Endodermal cell (in vitro differentiated cells): ENCODE data around the gene TIAM1. TPM values are rescaled to one million over a fixed set of nuclear protein-coding genes. Genes with fewer than 3 reads are reported as not detected.

Source experiments
- DNase-seq: peaks from one replicate; pipeline ENCODE4 v3.0.0-alpha.2; 2017
- H3K27ac ChIP-seq: 2 replicates; pipeline ENCODE4 v1.5.1; 2013; ENCODE audit warnings: mild to moderate bottlenecking, low read depth, low read length, moderate library complexity
- H3K27me3 ChIP-seq: 2 replicates; pipeline ENCODE4 v1.6.1; 2013; ENCODE audit warnings: mild to moderate bottlenecking, low read length, moderate library complexity; ENCODE audit not compliant: insufficient read depth, control insufficient read depth, poor library complexity, severe bottlenecking
- H3K36me3 ChIP-seq: 2 replicates; pipeline ENCODE4 v1.7.0; 2013; ENCODE audit warnings: mild to moderate bottlenecking, low read length, moderate library complexity; ENCODE audit not compliant: control insufficient read depth, insufficient read depth
- H3K4me1 ChIP-seq: one replicate; pipeline ENCODE4 v1.7.0; 2013; ENCODE audit warnings: low read length; ENCODE audit not compliant: control insufficient read depth, insufficient read depth
- H3K4me3 ChIP-seq: 2 replicates; pipeline ENCODE4 v1.5.1; 2013; ENCODE audit warnings: mild to moderate bottlenecking, low read length, moderate library complexity
- H3K9ac ChIP-seq: 2 replicates; pipeline ENCODE4 v1.6.1; 2013; ENCODE audit warnings: mild to moderate bottlenecking, low read length, moderate library complexity; ENCODE audit not compliant: poor library complexity, severe bottlenecking; ENCODE audit errors: extremely low read depth
- H3K9me3 ChIP-seq: 2 replicates; pipeline ENCODE4 v1.6.1; 2013; ENCODE audit warnings: mild to moderate bottlenecking, low read length, moderate library complexity; ENCODE audit not compliant: control insufficient read depth
- H3K27ac Mint-ChIP-seq: 2 replicates; pipeline ENCODE4 v1.8.0; 2020; ENCODE audit warnings: mixed read lengths
- H3K27me3 Mint-ChIP-seq: 2 replicates; pipeline ENCODE4 v1.8.0; 2021; ENCODE audit warnings: mild to moderate bottlenecking, mixed read lengths; ENCODE audit not compliant: insufficient read depth
- H3K36me3 Mint-ChIP-seq: 2 replicates; pipeline ENCODE4 v1.8.0; 2020; ENCODE audit warnings: low read depth, mixed read lengths
- H3K4me1 Mint-ChIP-seq: 2 replicates; pipeline ENCODE4 v1.8.0; 2020; ENCODE audit warnings: mixed read lengths
- H3K4me3 Mint-ChIP-seq: 2 replicates; pipeline ENCODE4 v1.8.0; 2020; ENCODE audit warnings: mild to moderate bottlenecking, moderate library complexity, mixed read lengths
- H3K9me3 Mint-ChIP-seq: 2 replicates; pipeline ENCODE4 v1.8.0; 2020; ENCODE audit warnings: mild to moderate bottlenecking, mixed read lengths
- WGBS, 2 experiments: methylation state at CpG; one replicate each; pipeline versions ENCODE4 v1.1.5 to v1.1.7; 2013; ENCODE audit warnings: missing lambda C conversion rate in 2 of 2, mixed read lengths in 1 of 2; ENCODE audit not compliant: insufficient coverage in 1 of 2, insufficient read length in 1 of 2; 5-methylcytosine and 5-hydroxymethylcytosine counted together
- total RNA-seq, 2 donors: library from RNA; stranded (reverse); fragmentation: NEBNext Ultra II Directional in 1 of 2; extraction: Animal tissue kit (Norgen Biotek cat#: 25700) in 1 of 2; gene quantifications; 2 replicates in 1 of 2; 3 replicates in 1 of 2; pipeline ENCODE4 v1.2.1, GENCODE V29; 2021
- TF ChIP-seq, protein P1 (sequence below): fragments of 200-600 bp; sonication (generic); conservative IDR thresholded peaks from 2 replicates; pipeline ENCODE4 v1.5.0; 2021; ENCODE audit warnings: antibody characterized with exemption, mild to moderate bottlenecking

Gene TIAM1
- total RNA-seq, 2 donors from 2014 or later: 29.4 to 33.3 TPM

DNA sequence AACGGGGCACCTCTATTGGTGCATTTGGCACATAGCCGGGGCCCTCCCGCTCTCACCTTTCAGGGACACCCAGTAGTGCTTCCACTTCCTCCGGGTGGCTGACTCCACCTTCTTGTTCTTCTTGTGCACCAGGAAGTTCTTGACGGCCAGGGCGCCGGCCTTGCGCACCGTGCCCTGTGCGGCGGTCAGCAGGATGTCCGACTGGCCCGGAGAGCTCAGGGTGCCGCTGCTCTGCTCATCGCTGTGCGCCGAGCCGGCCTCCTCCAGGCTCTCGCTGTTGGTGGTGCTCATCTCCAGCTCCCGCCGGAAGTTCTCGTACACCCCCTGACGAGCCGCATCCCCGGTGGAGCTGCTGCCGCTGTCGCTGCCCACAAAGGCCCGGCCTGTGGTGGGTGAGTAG, 92.4 kb downstream of the TIAM1 start:
- Histone ChIP-seq H3K36me3 (no peaks in the 10 kb centered on the region), H3K4me1 (peaks cover 7% of the 10 kb centered on the region), H3K27me3 (no peaks in the 10 kb centered on the region), H3K9ac (no peak overlapping the region), H3K4me3 (no peak overlapping the region), H3K27ac (no peak overlapping the region), H3K9me3 (no peaks in the 10 kb centered on the region)
- no peak for DNase-seq
- no peak overlapping the region for H3K4me3 Mint-ChIP-seq
- H3K27ac Mint-ChIP-seq: no peak overlapping the region
- 96 to 98% methylated on average over 21 to 28 of the region's 28 CpGs for WGBS, 2 experiments
- TF ChIP-seq, protein P1, sequence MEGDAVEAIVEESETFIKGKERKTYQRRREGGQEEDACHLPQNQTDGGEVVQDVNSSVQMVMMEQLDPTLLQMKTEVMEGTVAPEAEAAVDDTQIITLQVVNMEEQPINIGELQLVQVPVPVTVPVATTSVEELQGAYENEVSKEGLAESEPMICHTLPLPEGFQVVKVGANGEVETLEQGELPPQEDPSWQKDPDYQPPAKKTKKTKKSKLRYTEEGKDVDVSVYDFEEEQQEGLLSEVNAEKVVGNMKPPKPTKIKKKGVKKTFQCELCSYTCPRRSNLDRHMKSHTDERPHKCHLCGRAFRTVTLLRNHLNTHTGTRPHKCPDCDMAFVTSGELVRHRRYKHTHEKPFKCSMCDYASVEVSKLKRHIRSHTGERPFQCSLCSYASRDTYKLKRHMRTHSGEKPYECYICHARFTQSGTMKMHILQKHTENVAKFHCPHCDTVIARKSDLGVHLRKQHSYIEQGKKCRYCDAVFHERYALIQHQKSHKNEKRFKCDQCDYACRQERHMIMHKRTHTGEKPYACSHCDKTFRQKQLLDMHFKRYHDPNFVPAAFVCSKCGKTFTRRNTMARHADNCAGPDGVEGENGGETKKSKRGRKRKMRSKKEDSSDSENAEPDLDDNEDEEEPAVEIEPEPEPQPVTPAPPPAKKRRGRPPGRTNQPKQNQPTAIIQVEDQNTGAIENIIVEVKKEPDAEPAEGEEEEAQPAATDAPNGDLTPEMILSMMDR: no peak
- no peaks in the 10 kb centered on the region for H3K27me3 Mint-ChIP-seq
- peaks cover 16% of the 10 kb centered on the region for H3K36me3 Mint-ChIP-seq
- no peaks in the 10 kb centered on the region for H3K9me3 Mint-ChIP-seq
- peaks cover 31% of the 10 kb centered on the region for H3K4me1 Mint-ChIP-seq

DNA sequence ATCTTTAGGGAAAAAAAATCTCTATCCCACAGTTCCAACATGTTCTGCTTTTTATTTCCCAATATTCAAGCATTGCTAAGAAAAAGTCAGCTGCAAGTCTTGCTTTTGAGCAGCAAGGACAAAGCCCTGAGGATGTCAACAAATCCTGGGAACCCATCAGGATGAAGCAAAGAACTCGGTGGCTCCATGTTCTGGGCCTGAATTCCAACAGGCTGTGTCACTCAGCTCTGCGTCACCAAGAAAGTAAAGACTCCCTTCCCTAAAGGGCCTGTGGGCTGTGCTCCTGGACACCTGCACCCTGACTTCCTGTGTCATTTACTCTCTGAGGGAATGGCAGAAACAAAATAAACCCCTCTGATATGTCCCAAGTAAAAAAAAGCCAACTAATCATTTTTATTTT, 95.5 kb downstream of the TIAM1 start:
- H3K4me3 Mint-ChIP-seq: no peak overlapping the region

DNA sequence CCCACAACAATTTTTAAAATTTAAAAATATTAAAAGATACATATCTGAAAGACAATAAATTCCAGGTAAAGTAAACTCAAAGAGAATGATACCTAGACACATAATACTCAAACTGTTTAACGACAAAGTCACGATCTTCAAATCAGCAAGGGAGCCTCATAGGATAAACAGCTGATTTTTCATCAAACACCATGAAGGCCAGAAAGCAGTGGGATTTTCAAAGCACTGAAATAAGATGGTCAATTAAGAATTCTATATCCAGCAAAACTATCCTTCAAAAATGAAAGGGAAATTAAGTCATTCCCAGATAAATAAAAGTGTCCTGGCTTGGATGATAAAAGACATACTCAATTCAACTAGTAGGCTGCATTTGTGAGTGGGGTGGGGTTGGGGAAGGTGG, 100.5 kb downstream of the TIAM1 start:
- TF ChIP-seq, protein P1: no peak
- Mint-ChIP-seq H3K27ac (no peak overlapping the region), H3K9me3 (peaks cover 49% of the 10 kb centered on the region), H3K27me3 (no peaks in the 10 kb centered on the region), H3K4me1 (no peaks in the 10 kb centered on the region), H3K4me3 (no peak overlapping the region), H3K36me3 (peaks cover 71% of the 10 kb centered on the region)
- no peak overlapping the region for H3K4me3 ChIP-seq
- peaks cover 62% of the 10 kb centered on the region for H3K9me3 ChIP-seq
- 88 to 100% methylated on average over 1 to 2 of the region's 2 CpGs for WGBS, 2 experiments
- H3K27me3 ChIP-seq: no peaks in the 10 kb centered on the region
- DNase-seq: no peak
- H3K4me1 ChIP-seq: no peaks in the 10 kb centered on the region
- no peak overlapping the region for H3K9ac ChIP-seq
- no peak overlapping the region for H3K27ac ChIP-seq
- H3K36me3 ChIP-seq: peaks cover 50% of the 10 kb centered on the region

More for the DNA sequence above, 95.5 kb downstream of the TIAM1 start:
- TF ChIP-seq, protein P1: no peak
- Histone ChIP-seq H3K9ac (no peak overlapping the region), H3K4me1 (peaks cover 7% of the 10 kb centered on the region), H3K27me3 (no peaks in the 10 kb centered on the region), H3K4me3 (no peak overlapping the region), H3K9me3 (peaks cover 17% of the 10 kb centered on the region), H3K36me3 (peaks cover 20% of the 10 kb centered on the region), H3K27ac (no peak overlapping the region)
- WGBS, 2 experiments: 63 to 82% methylated on average over 1 to 2 of the region's 2 CpGs
- H3K36me3 Mint-ChIP-seq: peaks cover 43% of the 10 kb centered on the region
- peaks cover 14% of the 10 kb centered on the region for H3K4me1 Mint-ChIP-seq
- DNase-seq: no peak
- H3K27me3 Mint-ChIP-seq: no peaks in the 10 kb centered on the region
- H3K27ac Mint-ChIP-seq: no peak overlapping the region
- peaks cover 12% of the 10 kb centered on the region for H3K9me3 Mint-ChIP-seq
